ENCODE measurements around the gene GRK4. TPM values are rescaled to one million over a fixed set of nuclear protein-coding genes. Genes with fewer than 3 reads are reported as not detected.

Gene GRK4
- total and polyA plus RNA-seq, 10 of the 15 experiments (the other 5 are each of a cell fraction or from before 2014, with no cell fraction given): 1.1 to 4.0 (median 2.5) TPM

DNA sequence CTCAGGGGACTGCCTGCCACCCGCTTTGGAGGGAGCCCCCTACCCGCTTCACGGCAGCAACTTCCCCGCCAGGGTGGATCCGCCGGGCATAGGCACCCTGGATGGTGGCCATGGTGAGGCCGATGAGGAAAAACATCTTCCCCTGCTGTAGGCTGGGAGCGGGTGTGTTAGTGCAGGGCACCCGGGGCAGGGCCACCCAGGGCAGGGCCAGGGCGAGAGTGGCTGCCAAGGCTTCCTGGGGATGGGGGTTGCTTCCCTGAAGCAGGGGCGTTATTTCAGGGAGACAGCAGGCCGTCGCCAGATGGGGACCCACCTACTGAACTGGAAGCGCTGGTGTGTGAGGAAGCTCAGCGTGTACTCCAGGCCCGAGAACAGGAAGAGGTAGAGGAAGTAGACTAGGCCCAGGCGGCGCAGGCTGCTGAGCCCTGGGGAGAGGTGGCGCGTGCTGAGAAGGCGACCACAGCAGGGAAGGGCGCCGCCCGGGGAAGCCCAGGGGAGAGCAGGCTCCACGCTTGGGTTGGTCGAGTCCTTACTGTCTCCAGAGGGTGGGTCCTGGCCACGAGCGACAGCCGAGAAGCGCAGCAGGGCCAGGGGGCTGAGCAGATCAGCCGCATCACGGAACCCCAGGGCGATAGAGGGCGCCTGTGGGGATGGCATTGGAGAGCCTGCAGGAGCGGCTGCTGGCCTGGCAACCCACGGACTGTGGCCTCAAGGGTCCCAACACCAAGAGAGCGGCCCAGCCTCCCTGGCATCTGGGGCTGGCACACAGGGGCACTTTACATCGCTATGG lies 31.7 kb upstream of the GRK4 start (continued):
- no peak for TF ChIP-seq FOXM1 (IDR thresholded peaks at IDR 0.05; ENCODE audit: low read depth, low read length)
- no peak for TF ChIP-seq ZNF622 (IDR thresholded peaks at IDR 0.05)
- no peak for TF ChIP-seq TCF7 (IDR thresholded peaks at IDR 0.05; ENCODE audit: borderline replicate concordance)
- TF ChIP-seq, protein P1, sequence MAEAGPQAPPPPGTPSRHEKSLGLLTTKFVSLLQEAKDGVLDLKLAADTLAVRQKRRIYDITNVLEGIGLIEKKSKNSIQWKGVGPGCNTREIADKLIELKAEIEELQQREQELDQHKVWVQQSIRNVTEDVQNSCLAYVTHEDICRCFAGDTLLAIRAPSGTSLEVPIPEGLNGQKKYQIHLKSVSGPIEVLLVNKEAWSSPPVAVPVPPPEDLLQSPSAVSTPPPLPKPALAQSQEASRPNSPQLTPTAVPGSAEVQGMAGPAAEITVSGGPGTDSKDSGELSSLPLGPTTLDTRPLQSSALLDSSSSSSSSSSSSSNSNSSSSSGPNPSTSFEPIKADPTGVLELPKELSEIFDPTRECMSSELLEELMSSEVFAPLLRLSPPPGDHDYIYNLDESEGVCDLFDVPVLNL (IDR thresholded peaks at IDR 0.05; ENCODE audit: low read depth, low read length): no peak
- no peak for TF ChIP-seq ZNF274 (IDR thresholded peaks at IDR 0.05; ENCODE audit: insufficient read depth, insufficient read length)
- TF ChIP-seq NFIC (IDR thresholded peaks at IDR 0.05; ENCODE audit: low read depth, low read length): no peak
- TF ChIP-seq ASH2L (IDR thresholded peaks at IDR 0.05; ENCODE audit: borderline replicate concordance, low read depth): no peak
- TF ChIP-seq, protein P2, sequence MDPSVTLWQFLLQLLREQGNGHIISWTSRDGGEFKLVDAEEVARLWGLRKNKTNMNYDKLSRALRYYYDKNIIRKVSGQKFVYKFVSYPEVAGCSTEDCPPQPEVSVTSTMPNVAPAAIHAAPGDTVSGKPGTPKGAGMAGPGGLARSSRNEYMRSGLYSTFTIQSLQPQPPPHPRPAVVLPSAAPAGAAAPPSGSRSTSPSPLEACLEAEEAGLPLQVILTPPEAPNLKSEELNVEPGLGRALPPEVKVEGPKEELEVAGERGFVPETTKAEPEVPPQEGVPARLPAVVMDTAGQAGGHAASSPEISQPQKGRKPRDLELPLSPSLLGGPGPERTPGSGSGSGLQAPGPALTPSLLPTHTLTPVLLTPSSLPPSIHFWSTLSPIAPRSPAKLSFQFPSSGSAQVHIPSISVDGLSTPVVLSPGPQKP (IDR thresholded peaks at IDR 0.05; ENCODE audit: low read depth, low read length): no peak
- no peak for TF ChIP-seq SREBF2 (IDR thresholded peaks at IDR 0.05; ENCODE audit: low read length)
- no peak for TF ChIP-seq SP1 (IDR thresholded peaks at IDR 0.05; ENCODE audit: low read depth, low read length)
- peak; percentile 29; the same call in 1 of the 2 replicates for TF ChIP-seq POLR2AphosphoS5 (IDR thresholded peaks at IDR 0.05; ENCODE audit: low read length)
- peak; percentile 70 to 72 for TF ChIP-seq IKZF2 (IDR thresholded peaks at IDR 0.05)
- TF ChIP-seq, protein P3, sequence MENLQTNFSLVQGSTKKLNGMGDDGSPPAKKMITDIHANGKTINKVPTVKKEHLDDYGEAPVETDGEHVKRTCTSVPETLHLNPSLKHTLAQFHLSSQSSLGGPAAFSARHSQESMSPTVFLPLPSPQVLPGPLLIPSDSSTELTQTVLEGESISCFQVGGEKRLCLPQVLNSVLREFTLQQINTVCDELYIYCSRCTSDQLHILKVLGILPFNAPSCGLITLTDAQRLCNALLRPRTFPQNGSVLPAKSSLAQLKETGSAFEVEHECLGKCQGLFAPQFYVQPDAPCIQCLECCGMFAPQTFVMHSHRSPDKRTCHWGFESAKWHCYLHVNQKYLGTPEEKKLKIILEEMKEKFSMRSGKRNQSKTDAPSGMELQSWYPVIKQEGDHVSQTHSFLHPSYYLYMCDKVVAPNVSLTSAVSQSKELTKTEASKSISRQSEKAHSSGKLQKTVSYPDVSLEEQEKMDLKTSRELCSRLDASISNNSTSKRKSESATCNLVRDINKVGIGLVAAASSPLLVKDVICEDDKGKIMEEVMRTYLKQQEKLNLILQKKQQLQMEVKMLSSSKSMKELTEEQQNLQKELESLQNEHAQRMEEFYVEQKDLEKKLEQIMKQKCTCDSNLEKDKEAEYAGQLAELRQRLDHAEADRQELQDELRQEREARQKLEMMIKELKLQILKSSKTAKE (IDR thresholded peaks at IDR 0.05; ENCODE audit: low read depth, poor library complexity, severe bottlenecking): no peak
- no peak for TF ChIP-seq NR2C2 (IDR thresholded peaks at IDR 0.05; ENCODE audit: borderline replicate concordance, control insufficient read depth, insufficient read length, low read depth)
- peak; percentile 52; the same call in 1 of the 2 replicates for TF ChIP-seq SPI1 (IDR thresholded peaks at IDR 0.05; ENCODE audit: borderline replicate concordance, insufficient read depth, low read depth, low read length)
- TF ChIP-seq SUPT20H (IDR thresholded peaks at IDR 0.05; ENCODE audit: borderline replicate concordance, control insufficient read depth, low read depth, low read length): no peak
- no peak for TF ChIP-seq YBX1 (IDR thresholded peaks at IDR 0.05)
- TF ChIP-seq, protein P4, sequence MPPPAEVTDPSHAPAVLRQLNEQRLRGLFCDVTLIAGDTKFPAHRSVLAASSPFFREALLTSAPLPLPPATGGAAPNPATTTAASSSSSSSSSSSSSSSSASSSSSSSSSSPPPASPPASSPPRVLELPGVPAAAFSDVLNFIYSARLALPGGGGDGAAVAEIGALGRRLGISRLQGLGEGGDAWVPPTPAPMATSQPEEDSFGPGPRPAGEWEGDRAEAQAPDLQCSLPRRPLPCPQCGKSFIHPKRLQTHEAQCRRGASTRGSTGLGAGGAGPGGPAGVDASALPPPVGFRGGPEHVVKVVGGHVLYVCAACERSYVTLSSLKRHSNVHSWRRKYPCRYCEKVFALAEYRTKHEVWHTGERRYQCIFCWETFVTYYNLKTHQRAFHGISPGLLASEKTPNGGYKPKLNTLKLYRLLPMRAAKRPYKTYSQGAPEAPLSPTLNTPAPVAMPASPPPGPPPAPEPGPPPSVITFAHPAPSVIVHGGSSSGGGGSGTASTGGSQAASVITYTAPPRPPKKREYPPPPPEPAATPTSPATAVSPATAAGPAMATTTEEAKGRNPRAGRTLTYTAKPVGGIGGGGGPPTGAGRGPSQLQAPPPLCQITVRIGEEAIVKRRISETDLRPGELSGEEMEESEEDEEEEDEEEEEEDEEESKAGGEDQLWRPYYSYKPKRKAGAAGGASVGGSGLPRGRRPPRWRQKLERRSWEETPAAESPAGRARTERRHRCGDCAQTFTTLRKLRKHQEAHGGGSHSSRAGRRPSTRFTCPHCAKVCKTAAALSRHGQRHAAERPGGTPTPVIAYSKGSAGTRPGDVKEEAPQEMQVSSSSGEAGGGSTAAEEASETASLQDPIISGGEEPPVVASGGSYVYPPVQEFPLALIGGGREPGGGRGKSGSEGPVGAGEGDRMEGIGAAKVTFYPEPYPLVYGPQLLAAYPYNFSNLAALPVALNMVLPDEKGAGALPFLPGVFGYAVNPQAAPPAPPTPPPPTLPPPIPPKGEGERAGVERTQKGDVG (CRISPR knock-in tag; IDR thresholded peaks at IDR 0.05): no peak
- TF ChIP-seq MEF2B (IDR thresholded peaks at IDR 0.05; ENCODE audit: partially characterized antibody, poor library complexity, severe bottlenecking): peak; percentile 60
- peak; percentile 47 for TF ChIP-seq NR2F1 (conservative IDR thresholded peaks at IDR 0.05)
- no peak for TF ChIP-seq MYB (IDR thresholded peaks at IDR 0.05; ENCODE audit: borderline replicate concordance, low read depth, low read length)
- no peak for TF ChIP-seq EZH2 (IDR thresholded peaks at IDR 0.05; ENCODE audit: borderline replicate concordance, control insufficient read depth, low read depth, low read length)
- TF ChIP-seq NFYB (IDR thresholded peaks at IDR 0.05; ENCODE audit: insufficient read depth, low read depth, low read length): no peak
